Liver (tissue), 9 donors: ENCODE results near the gene TMEM63B. TPM values are rescaled to one million over a fixed set of nuclear protein-coding genes. Genes with fewer than 3 reads are reported as not detected.

Experiments
- DNase-seq: peaks from one replicate; pipeline ENCODE4 v3.0.0-alpha.2; 2017; ENCODE audit warnings: low spot score
- H3K27ac ChIP-seq, 2 donors: one replicate each; pipeline ENCODE4 v1.7.0; 2013; ENCODE audit warnings: inconsistent platforms in 2 of 2, low read length in 2 of 2, control low read depth in 1 of 2, low read depth in 1 of 2, mild to moderate bottlenecking in 1 of 2
- H3K27me3 ChIP-seq, 4 donors: one replicate each; pipeline versions ENCODE4 v1.6.1 to v1.7.0; 2013; ENCODE audit warnings: low read length in 3 of 4, inconsistent platforms in 1 of 4, mild to moderate bottlenecking in 1 of 4, moderate library complexity in 1 of 4; ENCODE audit not compliant: control insufficient read depth in 4 of 4, insufficient read depth in 4 of 4
- H3K36me3 ChIP-seq, 4 donors: one replicate each; pipeline versions ENCODE4 v1.6.1 to v1.7.0; 2013; ENCODE audit warnings: low read length in 3 of 4, mild to moderate bottlenecking in 3 of 4, low read depth in 1 of 4, moderate library complexity in 1 of 4; ENCODE audit not compliant: control insufficient read depth in 4 of 4, insufficient read depth in 3 of 4
- H3K4me1 ChIP-seq, 4 donors: one replicate each; pipeline versions ENCODE4 v1.6.1 to v1.7.0; 2013; ENCODE audit warnings: low read length in 3 of 4, mild to moderate bottlenecking in 3 of 4, moderate library complexity in 1 of 4; ENCODE audit not compliant: control insufficient read depth in 4 of 4, insufficient read depth in 4 of 4
- H3K4me3 ChIP-seq, 3 donors: one replicate each; pipeline versions ENCODE4 v1.6.1 to v1.7.0; 2013; ENCODE audit warnings: low read length in 3 of 3, control low read depth in 1 of 3, low read depth in 1 of 3, mild to moderate bottlenecking in 1 of 3
- H3K9ac ChIP-seq, 2 donors: one replicate each; pipeline ENCODE4 v1.7.0; 2013; ENCODE audit warnings: low read length in 2 of 2, mild to moderate bottlenecking in 2 of 2, moderate library complexity in 2 of 2, control low read depth in 1 of 2, low read depth in 1 of 2
- H3K9me3 ChIP-seq, 4 donors: one replicate each; pipeline versions ENCODE4 v1.6.1 to v1.7.0; 2013; ENCODE audit warnings: low read length in 3 of 4; ENCODE audit not compliant: control insufficient read depth in 4 of 4
- FOXA2 ChIP-seq: IDR thresholded peaks from 2 replicates; pipeline ENCODE4 v1.6.1; 2016; ENCODE audit warnings: antibody characterized with exemption
- HNF4G ChIP-seq: IDR thresholded peaks from 2 replicates; pipeline ENCODE4 v1.6.1; 2016; ENCODE audit warnings: antibody characterized with exemption
- NR2F2 ChIP-seq: IDR thresholded peaks from 2 replicates; pipeline ENCODE4 v1.6.1; 2016; ENCODE audit warnings: antibody characterized with exemption
- RAD21 ChIP-seq, 2 donors: IDR thresholded peaks; 2 replicates each; pipeline ENCODE4 v1.6.1; 2016; ENCODE audit warnings: antibody characterized with exemption in 2 of 2, mild to moderate bottlenecking in 2 of 2
- RXRA ChIP-seq, 2 donors: IDR thresholded peaks; 2 replicates each; pipeline ENCODE4 v1.6.1; 2017 to 2018; ENCODE audit warnings: antibody characterized with exemption in 2 of 2, mild to moderate bottlenecking in 1 of 2
- TAF1 ChIP-seq: conservative IDR thresholded peaks from 2 replicates; pipeline ENCODE4 v1.6.1; 2016; ENCODE audit warnings: antibody characterized with exemption, mild to moderate bottlenecking
- WGBS: extraction: QIAGEN DNeasy Blood & Tissue Kit; methylation state at CpG from one replicate; pipeline ENCODE4 v1.1.7; 2013; 5-methylcytosine and 5-hydroxymethylcytosine counted together
- polyA plus RNA-seq, 2 donors: library from polyadenylated mRNA; stranded (reverse) in 1 of 2; unstranded in 1 of 2; fragments of 200-250 nt in 1 of 2; fragments of >200 nt in 1 of 2; fragmentation: Nextera tagmentation in 1 of 2; extraction: Ambion mirVana in 1 of 2; gene quantifications; one replicate each; pipeline versions ENCODE4 v1.2.1 to v1.2.3, GENCODE V29; 2013 to 2015
- total RNA-seq, 2 donors: library from RNA; depleted of rRNA; stranded (reverse); fragments of >200 nt; gene quantifications; one replicate each; pipeline ENCODE4 v1.2.3, GENCODE V29; 2014
- TF ChIP-seq, protein P1 (sequence below): IDR thresholded peaks from 2 replicates; pipeline ENCODE4 v1.6.1; 2016; ENCODE audit warnings: antibody characterized with exemption, mild to moderate bottlenecking
- TF ChIP-seq, protein P2 (sequence below): fragments of 150-350 bp; IDR thresholded peaks from 2 replicates; pipeline ENCODE4 v1.5.1; 2017; ENCODE audit warnings: improper control_type of control experiment, low read depth, low read length; ENCODE audit not compliant: missing input control
- TF ChIP-seq, protein P3 (sequence below): IDR thresholded peaks from 2 replicates; pipeline ENCODE4 v1.6.1; 2016; ENCODE audit warnings: antibody characterized with exemption
- TF ChIP-seq, protein P4 (sequence below): IDR thresholded peaks from 2 replicates; pipeline ENCODE4 v1.6.1; 2016; ENCODE audit warnings: antibody characterized with exemption
- donor health status: healthy.
- donor health status: healthy.
- donor health status: healthy.
- donor health status: healthy.
- donor health status: healthy.

TMEM63B gene
- total and polyA plus RNA-seq, 4 donors: 9.6 to 64.9 (median 37.6) TPM

DNA sequence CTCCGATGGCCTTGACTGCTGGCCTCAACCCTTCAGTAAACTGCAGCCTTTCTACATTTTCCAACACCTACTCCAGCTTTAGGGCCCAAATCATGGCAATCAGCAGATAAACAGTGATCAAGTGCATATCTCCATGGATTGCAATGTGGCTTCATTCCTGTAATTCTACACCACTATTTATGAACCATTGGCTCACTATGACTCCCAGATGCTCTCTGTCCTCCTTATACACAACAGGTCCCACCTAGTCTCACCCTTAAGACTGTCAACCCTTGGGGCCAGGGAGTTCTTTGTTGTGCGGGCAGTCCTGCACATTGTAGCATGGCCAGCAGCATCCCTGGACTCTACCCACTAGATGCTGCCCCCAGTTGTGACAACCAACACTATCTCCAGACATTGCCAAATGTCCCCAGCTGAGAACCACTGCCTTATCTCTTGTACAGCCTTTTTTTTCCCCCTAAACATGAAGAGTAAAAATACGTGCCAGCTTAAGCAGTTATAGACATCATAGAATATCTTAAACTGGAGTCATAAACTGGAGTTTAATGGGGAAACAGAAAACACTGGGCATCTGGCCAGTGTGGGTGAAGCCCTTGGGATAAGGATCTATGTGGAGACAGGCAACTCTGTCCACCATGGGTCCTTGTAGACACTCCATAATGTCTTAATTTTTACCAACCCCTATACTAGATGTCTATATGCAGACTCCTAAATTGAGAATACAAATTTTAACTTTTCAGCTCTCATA lies 21.2 kb upstream of the TMEM63B start:
- Histone ChIP-seq H3K9me3 (no peaks in the 10 kb centered on the region), H3K4me1 (peaks cover 8 to 44% (median 40%) of the 10 kb centered on the region in 4 donors), H3K27me3 (no peaks in the 10 kb centered on the region), H3K36me3 (peaks cover 2 to 5% (median 3%) of the 10 kb centered on the region in 4 donors), H3K9ac (no peak overlapping the region), H3K4me3 (no peak overlapping the region), H3K27ac (no peak overlapping the region)
- TF ChIP-seq RXRA (IDR thresholded peaks at IDR 0.05) (no peak), FOXA2 (no peak), HNF4G (no peak), TAF1 (no peak)
- TF ChIP-seq, protein P1, sequence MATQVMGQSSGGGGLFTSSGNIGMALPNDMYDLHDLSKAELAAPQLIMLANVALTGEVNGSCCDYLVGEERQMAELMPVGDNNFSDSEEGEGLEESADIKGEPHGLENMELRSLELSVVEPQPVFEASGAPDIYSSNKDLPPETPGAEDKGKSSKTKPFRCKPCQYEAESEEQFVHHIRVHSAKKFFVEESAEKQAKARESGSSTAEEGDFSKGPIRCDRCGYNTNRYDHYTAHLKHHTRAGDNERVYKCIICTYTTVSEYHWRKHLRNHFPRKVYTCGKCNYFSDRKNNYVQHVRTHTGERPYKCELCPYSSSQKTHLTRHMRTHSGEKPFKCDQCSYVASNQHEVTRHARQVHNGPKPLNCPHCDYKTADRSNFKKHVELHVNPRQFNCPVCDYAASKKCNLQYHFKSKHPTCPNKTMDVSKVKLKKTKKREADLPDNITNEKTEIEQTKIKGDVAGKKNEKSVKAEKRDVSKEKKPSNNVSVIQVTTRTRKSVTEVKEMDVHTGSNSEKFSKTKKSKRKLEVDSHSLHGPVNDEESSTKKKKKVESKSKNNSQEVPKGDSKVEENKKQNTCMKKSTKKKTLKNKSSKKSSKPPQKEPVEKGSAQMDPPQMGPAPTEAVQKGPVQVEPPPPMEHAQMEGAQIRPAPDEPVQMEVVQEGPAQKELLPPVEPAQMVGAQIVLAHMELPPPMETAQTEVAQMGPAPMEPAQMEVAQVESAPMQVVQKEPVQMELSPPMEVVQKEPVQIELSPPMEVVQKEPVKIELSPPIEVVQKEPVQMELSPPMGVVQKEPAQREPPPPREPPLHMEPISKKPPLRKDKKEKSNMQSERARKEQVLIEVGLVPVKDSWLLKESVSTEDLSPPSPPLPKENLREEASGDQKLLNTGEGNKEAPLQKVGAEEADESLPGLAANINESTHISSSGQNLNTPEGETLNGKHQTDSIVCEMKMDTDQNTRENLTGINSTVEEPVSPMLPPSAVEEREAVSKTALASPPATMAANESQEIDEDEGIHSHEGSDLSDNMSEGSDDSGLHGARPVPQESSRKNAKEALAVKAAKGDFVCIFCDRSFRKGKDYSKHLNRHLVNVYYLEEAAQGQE: no peak
- DNase-seq: no peak
- 84% methylated on average over 3 of the region's 3 CpGs for WGBS

DNA sequence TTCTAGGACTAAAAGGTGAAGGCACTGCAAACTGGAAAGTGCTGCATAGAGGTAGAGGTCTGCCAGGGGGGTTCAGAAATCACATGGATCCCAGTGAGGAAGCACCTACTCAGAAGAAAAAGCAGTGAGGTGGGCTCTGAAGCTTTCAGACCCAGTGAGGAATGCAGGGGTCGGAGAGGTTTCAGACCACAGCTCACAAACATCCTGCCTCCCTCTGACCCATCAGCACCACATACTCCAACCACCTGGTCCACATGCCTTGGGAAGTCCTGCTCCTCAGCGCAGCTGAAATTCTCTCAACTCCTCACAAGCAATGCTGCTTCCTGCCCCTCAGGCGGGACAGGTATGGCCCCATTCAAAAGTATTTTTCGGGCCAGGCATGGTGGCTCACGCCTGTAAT lies 20.3 kb upstream of the TMEM63B start:
- Histone ChIP-seq H3K4me3 (no peak overlapping the region), H3K9ac (no peak overlapping the region), H3K36me3 (peaks cover 2 to 5% (median 3%) of the 10 kb centered on the region in 4 donors), H3K9me3 (no peaks in the 10 kb centered on the region), H3K4me1 (peaks cover 8 to 53% (median 48%) of the 10 kb centered on the region in 4 donors), H3K27ac (no peak overlapping the region), H3K27me3 (no peaks in the 10 kb centered on the region)
- WGBS: 86% methylated on average over 5 of the region's 5 CpGs
- DNase-seq: no peak
- TF ChIP-seq, protein P2, sequence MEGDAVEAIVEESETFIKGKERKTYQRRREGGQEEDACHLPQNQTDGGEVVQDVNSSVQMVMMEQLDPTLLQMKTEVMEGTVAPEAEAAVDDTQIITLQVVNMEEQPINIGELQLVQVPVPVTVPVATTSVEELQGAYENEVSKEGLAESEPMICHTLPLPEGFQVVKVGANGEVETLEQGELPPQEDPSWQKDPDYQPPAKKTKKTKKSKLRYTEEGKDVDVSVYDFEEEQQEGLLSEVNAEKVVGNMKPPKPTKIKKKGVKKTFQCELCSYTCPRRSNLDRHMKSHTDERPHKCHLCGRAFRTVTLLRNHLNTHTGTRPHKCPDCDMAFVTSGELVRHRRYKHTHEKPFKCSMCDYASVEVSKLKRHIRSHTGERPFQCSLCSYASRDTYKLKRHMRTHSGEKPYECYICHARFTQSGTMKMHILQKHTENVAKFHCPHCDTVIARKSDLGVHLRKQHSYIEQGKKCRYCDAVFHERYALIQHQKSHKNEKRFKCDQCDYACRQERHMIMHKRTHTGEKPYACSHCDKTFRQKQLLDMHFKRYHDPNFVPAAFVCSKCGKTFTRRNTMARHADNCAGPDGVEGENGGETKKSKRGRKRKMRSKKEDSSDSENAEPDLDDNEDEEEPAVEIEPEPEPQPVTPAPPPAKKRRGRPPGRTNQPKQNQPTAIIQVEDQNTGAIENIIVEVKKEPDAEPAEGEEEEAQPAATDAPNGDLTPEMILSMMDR: no peak
- TF ChIP-seq, protein P3, sequence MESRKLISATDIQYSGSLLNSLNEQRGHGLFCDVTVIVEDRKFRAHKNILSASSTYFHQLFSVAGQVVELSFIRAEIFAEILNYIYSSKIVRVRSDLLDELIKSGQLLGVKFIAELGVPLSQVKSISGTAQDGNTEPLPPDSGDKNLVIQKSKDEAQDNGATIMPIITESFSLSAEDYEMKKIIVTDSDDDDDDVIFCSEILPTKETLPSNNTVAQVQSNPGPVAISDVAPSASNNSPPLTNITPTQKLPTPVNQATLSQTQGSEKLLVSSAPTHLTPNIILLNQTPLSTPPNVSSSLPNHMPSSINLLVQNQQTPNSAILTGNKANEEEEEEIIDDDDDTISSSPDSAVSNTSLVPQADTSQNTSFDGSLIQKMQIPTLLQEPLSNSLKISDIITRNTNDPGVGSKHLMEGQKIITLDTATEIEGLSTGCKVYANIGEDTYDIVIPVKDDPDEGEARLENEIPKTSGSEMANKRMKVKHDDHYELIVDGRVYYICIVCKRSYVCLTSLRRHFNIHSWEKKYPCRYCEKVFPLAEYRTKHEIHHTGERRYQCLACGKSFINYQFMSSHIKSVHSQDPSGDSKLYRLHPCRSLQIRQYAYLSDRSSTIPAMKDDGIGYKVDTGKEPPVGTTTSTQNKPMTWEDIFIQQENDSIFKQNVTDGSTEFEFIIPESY: no peak
- TF ChIP-seq, protein P4, sequence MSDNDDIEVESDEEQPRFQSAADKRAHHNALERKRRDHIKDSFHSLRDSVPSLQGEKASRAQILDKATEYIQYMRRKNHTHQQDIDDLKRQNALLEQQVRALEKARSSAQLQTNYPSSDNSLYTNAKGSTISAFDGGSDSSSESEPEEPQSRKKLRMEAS: no peak
- no peak for TF ChIP-seq NR2F2
- TF ChIP-seq RAD21 (IDR thresholded peaks at IDR 0.05): no peak
